GM18870 (cell line): ENCODE results near the gene MAGI2.
"Not testable (repeated sequence)": the region's sequence is repeated elsewhere in the genome, so short reads cannot be mapped to it uniquely, and the experiment has no call there.

Experiments used
- ATAC-seq: cut with Tn5 transposase; IDR thresholded peaks from one replicate; pipeline ENCODE4 v1.9.1; 2021; ENCODE audit warnings: moderate library complexity; ENCODE audit not compliant: unreplicated experiment

The MAGI2 gene

DNA sequence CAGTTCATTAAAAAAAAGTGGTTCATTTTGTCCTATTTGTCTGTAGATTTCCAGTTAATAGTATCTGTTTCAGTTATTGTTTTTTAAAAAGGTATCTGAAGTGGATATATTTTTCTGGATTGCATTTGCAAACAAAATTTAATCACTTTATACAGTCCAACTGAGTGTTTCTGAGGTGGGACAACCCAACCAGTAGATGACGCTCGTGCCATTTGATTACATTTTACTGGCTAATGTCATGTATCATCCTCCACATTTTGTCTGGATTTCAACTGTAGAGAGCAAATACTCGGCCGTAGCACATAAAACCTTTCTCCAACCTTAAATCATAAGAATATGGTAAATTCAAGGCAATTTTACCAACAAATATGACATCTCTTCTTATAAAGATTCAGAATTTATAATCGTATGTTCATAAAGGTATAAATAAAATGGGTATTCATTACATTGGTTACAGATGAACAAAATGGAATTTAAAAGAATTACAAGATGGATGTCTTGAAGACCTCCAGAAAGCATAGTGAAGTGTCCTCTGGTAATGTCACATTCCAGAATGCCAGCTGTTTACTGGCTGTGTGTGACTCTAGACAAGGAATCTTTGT is 865.9 kb downstream of the MAGI2 start:
- ATAC-seq, result no peak

DNA sequence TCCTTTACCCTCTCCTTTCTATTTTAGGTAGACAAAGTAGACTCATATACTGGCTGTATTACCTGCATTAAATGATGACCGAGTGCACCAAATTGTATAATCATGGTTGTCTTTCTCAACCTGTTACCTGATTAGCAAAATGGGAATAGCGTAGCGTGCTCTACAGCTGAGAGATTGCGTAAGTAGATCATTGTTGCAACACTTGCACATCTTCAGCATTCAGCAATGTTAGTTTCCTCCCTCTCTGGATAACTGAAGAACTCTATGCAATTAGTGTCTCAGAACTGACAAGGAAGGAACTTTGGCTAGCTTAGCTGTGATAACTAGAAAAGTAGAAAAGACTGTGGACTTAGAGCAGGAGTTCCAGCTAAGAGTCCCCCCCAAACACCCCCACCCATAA is 867.5 kb downstream of the MAGI2 start:
- no peak for ATAC-seq

DNA sequence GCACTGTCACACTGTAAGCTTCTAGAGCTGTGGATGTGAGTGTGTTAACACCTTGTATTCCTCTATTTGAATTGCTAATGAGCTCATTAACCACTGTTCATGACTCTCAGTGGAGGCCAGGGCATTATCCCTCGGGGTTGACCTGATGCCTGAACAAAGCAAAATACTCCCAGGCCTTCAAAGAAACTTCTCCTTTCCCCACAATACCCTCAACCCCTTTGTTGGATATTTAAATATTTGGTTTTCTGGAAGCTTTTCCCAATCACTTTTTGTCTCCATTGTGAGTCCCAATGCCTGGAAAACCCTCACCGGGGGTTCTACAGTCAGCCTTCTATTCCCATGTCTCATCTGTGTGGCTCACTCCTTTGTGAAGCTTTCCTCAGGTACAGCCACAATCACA is 874.8 kb downstream of the MAGI2 start:
- no peak for ATAC-seq

DNA sequence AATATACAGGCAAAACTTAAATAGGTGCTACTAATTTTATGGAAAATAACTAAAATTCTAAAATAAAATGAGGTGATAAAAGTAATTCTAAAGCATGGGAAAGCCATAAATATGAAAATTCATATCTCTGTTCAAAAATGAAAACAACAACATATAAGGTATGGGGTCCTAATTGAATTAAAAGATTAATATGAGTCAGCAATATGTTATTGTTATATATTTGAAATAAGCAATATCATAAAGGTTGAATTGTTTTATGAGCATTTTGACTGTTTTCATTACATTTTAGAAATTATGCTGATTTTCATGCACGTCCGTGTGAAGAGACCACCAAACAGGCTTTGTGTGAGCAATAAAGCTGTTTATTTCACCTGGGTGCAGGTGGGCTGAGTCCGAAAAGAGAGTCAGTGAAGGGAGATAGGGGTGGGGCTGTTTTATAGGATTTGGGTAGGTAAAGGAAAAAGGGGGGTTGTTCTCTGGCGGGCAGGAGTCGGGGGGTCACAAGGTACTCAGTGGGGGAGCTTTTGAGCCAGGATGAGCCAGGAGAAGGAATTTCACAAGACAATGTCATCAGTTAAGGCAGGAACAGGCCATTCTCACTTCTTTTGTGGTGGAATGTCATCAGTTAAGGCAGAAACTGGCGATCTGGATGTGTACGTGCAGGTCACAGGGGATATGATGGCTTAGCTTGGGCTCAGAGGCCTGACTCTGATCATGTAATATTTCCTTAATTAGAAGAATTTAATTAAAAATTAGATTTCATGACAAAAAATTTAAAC is 876.1 kb downstream of the MAGI2 start:
- not testable (repeated sequence) for ATAC-seq

DNA sequence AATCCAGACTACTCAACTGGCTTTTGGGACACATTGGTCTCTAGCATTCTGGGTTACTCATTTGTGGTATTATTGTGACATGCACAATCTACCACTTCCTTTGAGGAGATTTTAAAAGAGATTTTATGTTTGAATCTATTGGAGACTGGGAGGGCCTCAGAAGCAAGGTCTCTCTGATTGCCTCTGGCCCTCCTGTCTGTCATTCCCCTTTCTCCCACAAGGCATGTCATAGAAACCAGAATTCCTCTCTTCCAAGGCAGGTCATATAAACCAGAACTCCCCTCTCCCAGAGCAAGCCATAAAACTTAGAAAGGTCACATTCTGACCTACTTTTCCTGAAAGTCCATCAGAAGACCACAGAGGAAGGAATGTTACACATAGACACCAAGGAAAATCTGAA is 877.2 kb downstream of the MAGI2 start:
- no peak for ATAC-seq

DNA sequence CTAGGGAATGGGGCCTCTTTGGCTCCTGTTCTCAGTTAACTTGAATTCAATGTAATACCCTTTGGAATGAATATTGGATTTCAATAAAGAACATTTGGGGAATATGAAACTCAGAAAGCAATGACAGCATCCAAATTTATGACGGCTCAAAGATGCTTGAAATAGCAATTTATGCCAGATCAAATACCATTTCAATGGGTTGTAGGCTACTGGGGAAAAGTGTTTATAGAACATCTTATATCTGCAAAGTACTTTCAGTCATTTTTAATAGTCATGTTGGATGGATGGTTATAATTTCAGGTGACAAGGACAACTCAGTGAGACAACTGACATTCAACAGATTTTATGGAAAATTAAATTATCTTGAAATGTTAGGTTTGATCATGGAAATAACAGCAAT is 882.2 kb downstream of the MAGI2 start:
- no peak for ATAC-seq

DNA sequence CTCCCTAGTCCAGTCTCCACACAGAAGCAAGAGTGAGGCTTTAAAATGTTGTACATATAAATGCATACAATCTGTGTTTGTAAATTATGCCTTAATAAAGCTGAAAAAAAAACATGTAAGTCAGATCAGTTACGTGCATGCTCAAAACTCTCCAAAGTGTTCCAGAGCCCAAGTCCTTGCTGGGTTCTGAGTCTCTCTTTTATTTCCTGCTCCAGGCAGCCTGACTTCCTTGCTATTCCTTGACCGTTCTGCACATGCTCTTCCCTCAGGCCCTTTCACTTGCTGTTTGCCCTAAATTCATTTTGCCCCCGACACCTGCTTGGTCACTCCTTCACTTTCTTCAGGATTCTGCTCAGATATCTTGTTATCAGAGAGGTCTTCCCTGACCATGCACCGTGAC is 884.8 kb downstream of the MAGI2 start:
- no peak for ATAC-seq

DNA sequence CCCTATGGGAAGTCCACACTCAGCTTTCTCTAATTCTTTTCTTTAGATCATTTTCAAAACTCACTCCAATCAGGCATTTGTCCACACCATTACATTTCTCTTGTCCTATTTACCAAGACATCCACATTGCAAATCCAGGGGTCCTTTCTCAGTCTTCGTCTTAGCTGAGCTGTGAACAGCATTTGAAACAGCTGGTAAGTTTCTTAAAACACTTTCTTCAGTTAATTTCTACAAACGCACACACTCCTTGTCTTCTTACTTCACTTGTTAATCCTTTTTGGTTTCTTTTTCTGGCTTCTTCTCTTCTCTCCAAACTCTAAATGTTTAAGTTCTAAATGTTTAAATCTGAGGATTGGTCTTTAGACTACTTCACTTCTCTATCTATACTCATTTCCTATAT is 885.6 kb downstream of the MAGI2 start:
- no peak for ATAC-seq

DNA sequence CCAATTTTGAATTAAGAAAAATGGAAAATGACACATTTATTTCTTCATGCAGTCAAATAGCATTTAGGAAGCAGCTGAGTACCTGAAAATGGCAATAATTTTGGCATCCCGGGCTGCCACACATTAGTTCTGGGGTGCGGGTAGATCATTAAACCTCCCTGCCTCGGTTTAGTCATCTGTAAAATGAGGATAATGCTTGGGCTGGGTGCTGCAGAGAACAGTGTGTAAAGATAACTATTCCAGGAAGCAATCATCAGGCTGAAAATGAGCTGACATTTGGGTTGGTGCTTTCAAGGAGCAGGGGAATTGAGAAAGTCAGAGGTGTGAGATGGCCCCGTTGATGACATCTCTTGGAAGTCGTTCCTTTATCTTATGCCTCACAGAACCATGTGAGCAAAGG is 887.7 kb downstream of the MAGI2 start:
- ATAC-seq, result no peak

DNA sequence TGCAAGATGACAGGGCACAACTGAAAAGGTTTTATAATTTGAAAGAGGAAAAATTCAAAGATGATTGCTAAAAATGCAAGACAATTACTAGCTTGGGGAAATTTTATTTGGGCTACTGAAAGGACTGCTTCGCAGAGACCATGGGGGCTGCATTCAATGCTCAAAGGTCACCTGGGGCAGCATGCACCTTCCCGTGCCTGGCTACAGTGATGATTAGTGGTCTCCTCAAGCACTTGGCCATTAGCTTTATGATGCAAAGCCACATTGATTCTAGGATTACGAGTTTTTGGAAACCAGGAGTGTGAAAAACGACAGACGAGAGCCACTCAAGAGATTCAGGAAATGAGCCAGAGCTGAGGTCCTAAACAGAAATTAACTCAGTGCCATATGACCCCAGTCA is 890.3 kb downstream of the MAGI2 start:
- no peak for ATAC-seq

DNA sequence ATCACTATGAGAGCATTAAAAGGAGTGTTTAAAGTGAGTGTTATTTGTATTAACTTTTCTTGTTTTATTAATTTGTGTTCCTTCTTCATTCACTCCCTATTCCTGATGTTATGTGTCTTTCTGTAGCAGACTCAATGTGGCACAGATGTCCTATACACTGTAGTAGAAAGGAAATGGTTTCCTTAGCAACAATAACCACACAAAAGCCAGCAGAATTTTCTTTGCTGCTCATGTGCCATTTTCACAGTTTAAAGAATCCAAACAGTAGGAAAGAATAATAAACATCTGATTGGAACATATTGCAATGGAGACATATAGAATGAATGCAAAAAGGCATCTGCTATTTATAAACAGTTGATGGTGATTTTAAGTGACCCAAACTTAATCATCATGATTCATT is 891.3 kb downstream of the MAGI2 start:
- no peak for ATAC-seq

DNA sequence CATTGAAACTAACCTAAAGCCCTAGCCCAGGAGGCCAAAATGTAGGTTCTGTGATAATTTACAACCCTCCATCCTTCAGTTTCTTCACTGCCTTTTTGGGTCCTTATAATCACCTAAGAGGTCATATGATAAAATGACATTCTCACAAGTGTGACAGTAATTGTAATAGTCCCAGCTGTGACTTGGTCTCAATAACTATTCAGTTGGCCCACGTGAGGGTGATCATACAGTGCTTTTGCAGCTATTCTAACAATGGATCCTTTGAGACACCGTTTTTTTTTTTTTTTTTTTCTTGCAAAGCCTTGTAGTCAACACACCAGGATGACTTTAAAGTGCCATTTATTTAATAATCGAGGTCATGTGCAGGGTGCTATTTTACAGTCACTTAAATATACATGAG is 894.9 kb downstream of the MAGI2 start:
- no peak for ATAC-seq

DNA sequence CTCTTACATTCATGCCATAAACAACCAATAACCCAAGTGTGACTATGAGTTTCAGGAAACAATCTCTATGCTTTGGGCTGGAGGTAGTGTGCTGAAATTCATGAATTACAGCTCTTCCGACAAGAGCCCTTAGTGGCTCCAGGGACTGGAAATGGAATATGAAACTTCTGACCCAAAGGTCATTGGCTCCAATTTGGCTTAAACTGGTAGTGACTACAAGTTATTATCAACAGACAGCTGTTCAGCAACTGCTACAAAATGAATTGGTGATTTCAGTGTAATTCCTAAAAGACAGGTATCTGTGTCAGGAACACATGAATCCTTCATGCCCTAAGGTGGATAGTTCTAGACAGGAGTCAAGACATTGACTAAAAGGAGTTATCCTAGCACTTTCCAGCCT is 909.5 kb downstream of the MAGI2 start:
- no peak for ATAC-seq

DNA sequence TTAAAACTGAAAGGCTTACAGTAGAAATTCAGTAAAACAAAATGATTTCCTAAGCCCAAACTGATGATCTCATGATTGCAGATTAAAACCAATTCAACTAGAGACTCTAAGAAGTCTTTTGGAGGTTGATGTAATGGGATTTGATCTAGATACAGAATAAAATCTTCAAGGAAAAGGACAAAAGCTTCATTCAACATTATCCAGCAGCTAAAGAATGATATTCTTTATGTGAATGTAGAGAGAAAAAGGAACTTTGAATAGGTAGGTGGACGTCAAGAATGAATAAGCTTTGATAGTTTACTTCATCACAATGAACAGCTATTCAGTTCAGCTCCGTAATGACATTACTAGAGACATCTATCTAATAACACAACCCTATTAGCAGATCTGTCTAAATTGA is 910.5 kb downstream of the MAGI2 start:
- no peak for ATAC-seq

DNA sequence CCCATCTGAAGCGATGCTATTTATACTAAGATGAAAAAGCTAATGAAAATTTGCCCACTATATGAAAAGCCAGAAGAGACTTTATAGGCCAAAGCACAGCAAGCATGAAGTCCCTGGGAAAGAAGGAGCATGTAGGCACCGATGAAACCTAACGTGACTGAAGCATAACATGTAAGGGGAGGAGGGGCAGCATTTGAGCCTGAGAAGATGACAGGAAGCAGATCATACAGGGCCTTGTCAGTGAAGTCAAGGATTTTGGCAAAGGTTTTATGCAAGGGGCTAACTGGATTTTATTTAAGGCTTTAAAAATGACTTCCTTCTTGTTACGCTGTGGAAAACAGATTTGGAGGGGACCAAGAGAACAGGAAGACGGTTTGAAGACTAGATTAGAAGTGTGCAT is 910.9 kb downstream of the MAGI2 start:
- no peak for ATAC-seq

DNA sequence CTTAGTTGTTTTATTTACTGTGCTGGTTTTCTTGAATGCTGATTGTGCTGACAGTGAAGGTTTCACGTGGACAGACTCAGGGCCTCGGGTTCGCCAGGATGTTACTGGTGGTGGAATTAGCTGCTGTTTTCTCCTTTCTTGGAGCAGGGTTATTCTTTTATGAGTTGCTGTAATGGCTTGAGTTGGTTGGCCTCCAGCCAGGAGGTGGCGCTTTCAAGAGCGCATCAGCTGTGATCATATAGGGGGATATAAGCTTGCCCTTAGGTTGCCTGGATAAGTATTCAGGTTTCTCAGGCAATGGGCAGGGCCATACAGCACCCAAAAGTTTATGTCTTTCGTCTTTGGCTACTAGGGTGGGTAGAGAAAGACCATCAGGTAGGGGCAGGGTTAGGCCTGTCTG is 913.6 kb downstream of the MAGI2 start:
- no peak for ATAC-seq

DNA sequence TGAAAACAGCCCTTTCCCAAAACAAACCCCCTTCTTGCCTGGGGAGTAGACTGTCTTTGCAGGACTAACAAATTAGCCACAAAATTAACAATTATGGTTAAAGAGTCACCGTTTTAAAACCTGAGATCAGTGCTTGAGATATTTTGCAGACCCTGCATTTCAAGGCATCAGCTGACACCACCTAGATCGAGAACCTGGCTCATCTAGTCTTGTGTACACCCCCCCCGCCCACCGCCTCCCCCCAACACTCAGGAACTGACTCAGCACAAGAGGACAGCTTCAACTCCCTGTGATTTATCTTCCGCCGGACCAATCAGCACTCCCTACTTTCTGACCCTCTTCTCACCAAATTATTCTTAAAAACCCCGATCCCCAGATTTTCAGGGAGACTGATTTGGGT is 917.8 kb downstream of the MAGI2 start:
- ATAC-seq, result no peak

DNA sequence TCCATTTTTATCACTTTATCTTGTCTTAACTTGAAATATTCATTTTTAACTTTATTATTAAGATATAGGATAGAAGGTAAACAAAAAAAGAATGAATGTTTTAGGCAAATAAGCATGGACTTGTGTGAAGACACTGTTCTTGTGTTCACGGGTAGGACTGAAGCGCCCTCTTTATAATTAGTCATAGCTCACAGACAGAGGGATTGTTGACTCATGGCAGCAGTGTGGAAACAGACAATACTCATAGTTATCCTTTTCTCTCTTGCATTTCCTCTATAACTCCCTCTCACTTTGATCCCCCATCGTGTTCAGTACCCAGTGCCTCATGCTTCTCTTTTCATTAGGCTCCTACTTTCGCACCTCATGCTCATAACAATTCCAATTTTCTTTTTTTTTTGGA is 923.1 kb downstream of the MAGI2 start:
- no peak for ATAC-seq

DNA sequence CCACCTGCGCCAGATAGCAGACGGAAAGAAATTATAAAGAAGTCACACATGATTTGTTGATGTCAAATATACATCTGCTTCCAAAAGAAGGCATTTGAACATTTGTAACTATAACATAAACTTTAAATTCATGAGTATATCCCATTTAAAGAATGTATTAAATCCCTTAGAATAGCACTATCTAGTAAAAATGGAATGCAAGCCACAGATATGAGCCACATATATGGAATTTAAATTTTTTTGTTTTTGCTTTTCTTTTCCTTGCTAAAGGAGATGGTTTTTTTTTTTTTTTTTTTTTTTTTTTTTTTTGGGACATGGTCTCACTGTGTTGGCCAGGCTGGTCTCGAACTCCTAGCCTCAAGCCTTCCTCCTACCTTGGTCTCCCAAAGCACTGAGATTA is 924.1 kb downstream of the MAGI2 start:
- ATAC-seq, result no peak

DNA sequence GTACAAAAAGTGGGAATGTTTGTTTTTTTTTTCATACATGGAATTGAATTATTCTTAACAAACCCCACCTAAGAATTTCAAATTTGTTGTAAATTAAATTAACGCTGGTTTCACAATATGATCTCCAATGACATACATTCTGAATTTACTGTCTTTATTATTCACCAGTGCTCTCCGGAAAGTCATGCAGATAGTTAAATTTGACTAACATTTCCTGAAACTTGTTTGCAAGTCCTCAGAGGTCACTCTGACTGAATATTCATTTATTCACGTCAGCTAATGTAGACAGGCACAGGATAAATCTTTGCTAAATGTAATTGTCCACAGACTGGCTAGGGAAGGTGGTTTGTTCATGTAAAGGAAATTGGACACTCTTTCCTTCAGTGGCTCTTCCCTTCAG is 924.5 kb downstream of the MAGI2 start:
- no peak for ATAC-seq

DNA sequence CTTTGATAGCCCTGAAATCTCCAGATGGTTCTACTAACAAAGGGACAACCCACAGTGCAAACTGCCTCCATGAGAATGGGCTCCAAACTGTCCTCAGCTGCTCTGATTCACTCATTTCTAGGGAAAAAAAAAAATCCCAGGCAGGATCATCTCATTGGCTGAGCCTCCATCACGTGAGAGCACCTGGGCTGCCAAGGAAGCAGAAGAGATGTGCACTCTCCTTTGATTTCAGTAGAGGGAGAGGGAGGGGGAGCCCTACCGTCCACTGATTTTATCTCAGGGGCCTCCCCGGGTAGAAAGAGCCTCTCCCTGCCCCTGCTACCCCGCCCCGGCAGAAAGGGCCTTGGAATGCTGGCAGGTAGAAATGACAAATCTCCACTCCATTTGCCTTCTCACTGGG is 929.5 kb downstream of the MAGI2 start:
- ATAC-seq, result no peak

DNA sequence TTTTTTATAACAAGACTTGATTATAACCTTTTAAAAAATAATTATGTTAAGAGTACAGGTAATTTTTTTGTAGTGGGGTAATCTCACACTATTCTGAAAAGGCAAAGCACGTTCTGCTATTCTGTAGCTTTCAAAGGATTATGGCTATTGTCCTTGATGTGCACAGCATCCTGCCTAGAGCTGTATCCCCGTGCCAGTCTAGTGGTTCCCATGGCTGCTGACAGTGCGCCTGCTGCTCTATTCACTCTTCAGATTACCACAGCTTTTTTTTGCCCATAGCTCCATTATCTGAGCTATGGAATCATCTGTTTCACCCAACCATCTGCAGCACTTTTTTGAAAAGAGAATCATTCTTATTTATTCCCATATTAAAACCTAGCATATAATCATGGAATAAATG is 931.5 kb downstream of the MAGI2 start:
- ATAC-seq, result no peak

DNA sequence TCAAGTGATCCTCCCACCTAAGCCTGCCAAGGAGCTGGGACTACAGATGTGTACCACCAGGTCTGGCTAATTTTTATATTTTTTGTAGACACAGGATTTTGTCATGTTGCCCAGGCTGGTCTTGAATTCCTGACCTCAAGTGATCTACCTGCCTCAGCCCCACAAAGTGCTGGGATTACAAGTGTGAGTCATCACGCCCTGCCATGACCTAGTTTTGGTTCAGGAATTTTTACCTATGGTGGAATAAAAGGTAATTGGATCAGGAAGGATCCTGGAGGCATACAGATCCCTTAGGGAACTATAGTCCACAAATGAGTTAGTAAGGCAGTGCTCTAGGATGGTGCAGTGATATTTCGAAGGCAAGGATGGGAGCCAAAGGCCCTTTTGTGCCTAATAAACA is 937.0 kb downstream of the MAGI2 start:
- ATAC-seq, result no peak
